GM12892 (cell line): Measurements from ENCODE around the gene MFSD6.

Experiments used
- POLR2A ChIP-seq: IDR thresholded peaks from 2 replicates; pipeline ENCODE4 v1.6.1; 2011; ENCODE audit warnings: low read depth, low read length, control low read depth
- TAF1 ChIP-seq: IDR thresholded peaks from 2 replicates; pipeline ENCODE4 v1.6.1; 2011; ENCODE audit warnings: low read depth, mild to moderate bottlenecking, control low read depth, low read length, borderline replicate concordance

DNA sequence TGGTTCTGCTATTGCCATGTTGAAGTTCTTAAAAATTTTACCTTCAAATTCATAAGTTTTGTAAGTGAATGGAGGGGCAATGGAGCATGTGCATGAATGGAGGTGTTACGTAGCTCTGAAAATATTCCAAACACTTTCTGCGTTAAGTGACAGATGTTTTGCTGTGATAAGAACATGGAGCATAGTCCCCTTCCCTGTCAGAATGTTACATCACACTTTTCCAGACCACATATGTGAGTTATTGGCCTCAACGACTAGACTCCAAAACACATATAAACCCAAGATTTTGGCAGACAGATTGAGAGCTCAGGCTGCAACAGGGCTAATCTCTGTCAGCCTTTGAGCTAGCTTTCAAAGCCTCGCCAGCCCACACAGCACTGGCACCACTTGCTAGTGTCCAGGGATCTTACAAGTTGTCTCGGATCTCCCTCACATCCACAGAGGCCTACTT is 27.2 kb upstream of the MFSD6 start:
- TF ChIP-seq TAF1 (no peak), POLR2A (no peak)
